Skeletal muscle cell (primary cell): ENCODE measurements around the gene HSPA8.
A peak's percentile ranks its signal among the peaks of the same experiment; 100 is the strongest.
"Not testable (repeated sequence)": the region's sequence is repeated elsewhere in the genome, so short reads cannot be mapped to it uniquely, and the experiment has no call there.

Source experiments
- DNase-seq: peaks from one replicate; pipeline ENCODE4 v3.0.0-alpha.2; 2010; ENCODE audit warnings: low read depth
- H3K4me3 ChIP-seq: 2 replicates; pipeline ENCODE4 v1.5.1; 2011; ENCODE audit warnings: low read depth, mild to moderate bottlenecking, control low read depth, low read length, moderate library complexity

Gene HSPA8

GRCh38 chr11:123073343-123074057 is 11.6 kb upstream of the HSPA8 start:
- H3K4me3 ChIP-seq: no peak overlapping the region
- DNase-seq: no peak

- no peak overlapping the region for H3K4me3 ChIP-seq
- no peak for DNase-seq
Observed at GRCh38 chr11:123072762-123073161, 10.8 kb upstream of the HSPA8 start.

DNA sequence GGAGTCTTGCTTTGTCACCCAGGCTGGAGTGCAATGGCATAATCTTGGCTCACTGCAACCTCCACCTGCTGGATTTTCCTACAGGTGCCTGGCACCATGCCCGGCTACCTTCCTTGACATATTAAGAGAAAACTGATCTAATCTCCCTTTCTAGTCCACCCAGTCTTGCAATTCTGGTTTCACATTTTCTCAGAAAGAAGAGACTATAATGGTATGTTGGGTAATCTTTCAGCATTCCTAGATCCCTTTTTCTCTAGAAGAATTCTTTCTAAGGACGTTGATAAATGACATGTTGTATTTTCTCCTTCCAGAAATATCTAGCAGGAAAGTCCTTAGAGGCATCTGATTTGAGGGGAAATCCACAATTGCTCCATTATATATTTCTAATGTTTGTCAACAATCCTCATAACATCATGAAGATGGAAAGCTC is 10.4 kb upstream of the HSPA8 start:
- DNase-seq: no peak
- no peak overlapping the region for H3K4me3 ChIP-seq

GRCh38 chr11:123069908-123070821 is 8.2 kb upstream of the HSPA8 start:
- H3K4me3 ChIP-seq: no peak overlapping the region
- no peak for DNase-seq

- DNase-seq: peak; percentile 34
- H3K4me3 ChIP-seq: no peak overlapping the region
Observed at GRCh38 chr11:123065621-123066020, 3.7 kb upstream of the HSPA8 start.

GRCh38 chr11:123063826-123064657 is 2.1 kb upstream of the HSPA8 start:
- no peak for DNase-seq
- peak overlapping the region; percentile 70 for H3K4me3 ChIP-seq

DNA sequence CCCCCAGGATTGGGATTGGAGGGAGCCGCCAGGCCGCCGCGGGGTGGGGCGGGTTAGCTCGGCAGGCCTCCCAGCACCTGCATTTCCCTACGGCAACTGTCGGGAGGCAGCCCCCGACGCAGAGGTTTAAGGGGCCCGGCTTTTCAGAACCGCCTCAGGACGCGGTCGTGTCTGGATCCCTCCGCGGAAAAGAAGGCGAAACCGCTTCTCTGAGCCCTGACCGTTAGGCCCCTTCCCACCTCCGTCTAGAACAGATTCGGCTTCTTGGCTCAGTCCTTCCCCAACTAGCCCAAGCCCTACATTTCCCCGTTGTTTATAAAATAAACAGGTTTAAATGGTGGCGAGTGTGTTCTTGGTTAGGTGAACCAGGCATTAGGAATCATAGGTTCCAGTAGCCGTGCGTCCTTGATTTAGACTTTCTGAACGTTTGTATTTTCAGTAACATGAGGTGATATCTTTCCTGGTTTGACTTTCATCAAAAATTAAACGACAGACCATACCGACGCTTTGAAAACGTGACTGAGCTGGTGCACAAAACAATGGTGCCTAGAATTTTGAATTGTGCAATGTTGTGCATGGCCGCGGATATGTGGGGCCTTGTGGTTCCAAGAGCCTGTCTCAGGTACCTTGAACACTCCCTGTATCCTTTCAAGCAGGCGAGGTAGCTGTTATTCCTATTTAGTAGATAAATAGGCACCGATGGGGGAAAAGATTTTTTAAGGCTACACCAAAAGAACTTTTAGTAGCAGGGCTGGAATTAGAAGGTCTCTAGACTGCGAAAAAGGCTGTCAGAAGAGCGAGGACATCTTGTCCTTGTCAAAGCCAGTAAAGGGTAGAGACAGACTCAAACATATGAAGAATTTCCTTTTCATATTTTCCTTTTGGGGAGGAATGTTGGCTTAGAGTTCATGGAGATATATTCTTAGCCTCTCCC is 1.2 kb upstream of the HSPA8 start:
- no peak for DNase-seq
- peak overlapping the region; percentile 70 for H3K4me3 ChIP-seq

- H3K4me3 ChIP-seq: peak overlapping the region; percentile 70
- peak; percentile 100 for DNase-seq
Observed at GRCh38 chr11:123062158-123062891, 389 bp upstream of the HSPA8 start.

GRCh38 chr11:123060277-123061000 is 1.5 kb downstream of the HSPA8 start:
- no peak for DNase-seq
- peak overlapping the region; percentile 70 for H3K4me3 ChIP-seq

- H3K4me3 ChIP-seq: peak overlapping the region; percentile 70
- DNase-seq: not testable (repeated sequence)
Observed at GRCh38 chr11:123059041-123059920, 2.7 kb downstream of the HSPA8 start.

GRCh38 chr11:123057661-123058305 is 4.2 kb downstream of the HSPA8 start:
- no peak for DNase-seq
- no peak overlapping the region for H3K4me3 ChIP-seq

DNA sequence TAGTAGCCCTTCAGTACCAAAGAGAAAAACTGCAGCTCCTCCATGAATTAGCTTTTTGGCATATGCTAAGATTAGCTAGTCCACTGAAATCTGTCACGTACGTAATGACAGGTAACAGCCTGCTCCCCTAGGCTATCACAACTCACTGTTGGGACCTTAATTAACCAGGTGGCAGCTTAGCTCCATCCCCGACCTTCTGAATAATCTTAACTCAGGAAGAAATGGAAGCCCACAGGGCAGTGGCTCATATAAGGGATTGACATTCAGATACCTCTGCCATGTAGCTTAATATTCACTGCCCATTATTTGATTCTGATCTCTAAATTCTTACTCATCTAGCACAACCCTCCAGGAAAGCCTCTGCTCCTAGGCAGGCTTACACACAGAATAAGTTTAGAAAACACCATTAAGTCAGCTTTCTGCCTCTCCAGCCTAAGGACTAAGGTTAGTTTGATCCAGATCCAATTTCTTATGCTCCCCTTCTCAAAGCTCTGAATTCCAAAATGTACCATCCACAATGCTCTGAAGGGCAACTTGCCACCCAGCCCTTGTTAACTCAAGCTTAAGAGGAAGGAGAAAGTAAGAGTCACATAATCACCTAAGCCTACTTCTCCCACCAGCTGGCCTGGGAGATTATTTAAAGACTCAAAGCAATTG is 5.0 kb downstream of the HSPA8 start:
- DNase-seq: no peak
- no peak overlapping the region for H3K4me3 ChIP-seq

DNA sequence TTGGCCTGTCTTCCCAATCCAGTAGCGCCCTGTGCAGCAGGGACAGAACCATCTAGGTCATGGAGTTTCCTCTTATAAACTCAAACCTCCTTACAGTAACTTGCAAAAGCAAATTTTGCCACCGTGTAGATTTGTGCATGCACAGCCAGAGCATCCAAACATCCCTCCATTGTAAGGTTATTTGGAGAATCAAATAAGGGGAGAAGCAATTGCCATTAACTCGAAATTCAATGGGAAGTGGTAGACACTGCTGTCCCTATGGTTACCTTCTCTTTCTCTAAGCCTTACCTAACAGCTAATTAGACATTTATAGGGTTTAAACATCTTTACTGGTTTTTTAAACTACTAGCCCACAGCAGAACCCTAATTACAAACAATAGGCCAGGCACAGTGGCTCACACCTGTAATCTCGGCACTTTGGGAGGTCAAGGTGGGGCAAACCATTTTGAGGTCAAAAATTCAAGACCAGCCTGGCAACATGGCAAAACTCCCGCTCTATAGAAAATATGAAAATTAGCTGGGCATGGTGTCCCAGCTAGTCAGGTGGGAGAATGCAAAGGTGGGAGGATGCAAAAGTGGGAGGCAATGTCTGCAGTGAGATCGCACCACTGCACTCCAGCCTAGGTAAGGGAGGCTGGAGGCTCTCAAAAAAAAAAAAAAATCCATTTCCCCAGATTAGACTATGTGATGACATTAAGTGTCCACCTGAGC is 6.6 kb downstream of the HSPA8 start:
- DNase-seq: no peak
- H3K4me3 ChIP-seq: no peak overlapping the region

GRCh38 chr11:123054301-123055065 is 7.5 kb downstream of the HSPA8 start:
- H3K4me3 ChIP-seq: no peak overlapping the region
- DNase-seq: peak; percentile 31
